B cell (primary cell): ENCODE measurements around the gene UPB1. TPM values are rescaled to one million over a fixed set of nuclear protein-coding genes. Genes with fewer than 3 reads are reported as not detected.
"Not testable (repeated sequence)": the region's sequence is repeated elsewhere in the genome, so short reads cannot be mapped to it uniquely, and the experiment has no call there.

ENCODE experiments used
- ATAC-seq: fragments of 200-7000 bp; cut with Tn5 transposase; one replicate; pipeline ENCODE4 v1.10.0; 2021; ENCODE audit warnings: low read depth, mild to moderate bottlenecking, moderate number of reproducible peaks, moderate library complexity
- CTCF ChIA-PET: fragments of 350-600 bp; sonication (Branson Sonifier 250); formaldehyde crosslinking; loops from one replicate; lab custom pipeline; 2021; ENCODE audit warnings: antibody characterized with exemption, inconsistent platforms; lab: Charles Lee
- POLR2A ChIA-PET: fragments of 350-600 bp; sonication (Branson Sonifier 250); formaldehyde crosslinking; loops from one replicate; lab custom pipeline; 2021; ENCODE audit warnings: antibody characterized with exemption; lab: Charles Lee
- DNase-seq: peaks from one replicate; pipeline ENCODE4 v3.0.0; 2013
- H2AFZ ChIP-seq: 2 replicates; pipeline ENCODE4 v1.6.1; 2012; ENCODE audit warnings: mild to moderate bottlenecking, low read depth, low read length; ENCODE audit not compliant: insufficient read depth, poor library complexity, severe bottlenecking
- H3K27ac ChIP-seq, 2 donors: 1 replicate in 1 of 2; 2 replicates in 1 of 2; pipeline ENCODE4 v1.5.1; 2012 to 2013; ENCODE audit warnings: low read length in 2 of 2, mild to moderate bottlenecking in 2 of 2, moderate library complexity in 1 of 2
- H3K27me3 ChIP-seq, 4 experiments: fragments of 200-600 bp in 1 of 4; sonication (generic) in 1 of 4; replicated peaks in 1 of 4; 1 replicate in 2 of 4; 2 replicates in 2 of 4; pipeline versions ENCODE4 v1.6.1 to v1.7.0; 2013 to 2016; ENCODE audit warnings: low read length in 3 of 4, mild to moderate bottlenecking in 2 of 4, mixed read lengths in 1 of 4, moderate library complexity in 1 of 4; ENCODE audit not compliant: insufficient read depth in 4 of 4, control insufficient read depth in 3 of 4; ENCODE audit errors: control extremely low read depth in 1 of 4
- H3K36me3 ChIP-seq, 2 experiments: replicated peaks in 1 of 2; 1 replicate in 1 of 2; 2 replicates in 1 of 2; pipeline versions ENCODE4 v1.6.1 to v1.7.1; 2013; ENCODE audit warnings: low read length in 1 of 2; ENCODE audit not compliant: insufficient read depth in 2 of 2, control insufficient read depth in 1 of 2; ENCODE audit errors: control extremely low read depth in 1 of 2, extremely low read depth in 1 of 2
- H3K4me1 ChIP-seq, 2 donors: fragments of 200-600 bp in 1 of 2; sonication (generic) in 1 of 2; 1 replicate in 1 of 2; 2 replicates in 1 of 2; pipeline versions ENCODE4 v1.5.1 to v1.6.1; 2013 to 2017; ENCODE audit warnings: low read length in 2 of 2; ENCODE audit not compliant: control insufficient read depth in 2 of 2, insufficient read depth in 2 of 2
- H3K4me2 ChIP-seq: replicated peaks from 2 replicates; pipeline ENCODE3; 2012; ENCODE audit warnings: mild to moderate bottlenecking, low read depth, low read length; ENCODE audit not compliant: poor library complexity, severe bottlenecking
- H3K4me3 ChIP-seq, 5 experiments: fragments of 200-600 bp in 1 of 5; sonication (generic) in 1 of 5; 1 replicate in 3 of 5; 2 replicates in 2 of 5; pipeline versions ENCODE4 v1.5.1 to v1.7.0; 2011 to 2016; ENCODE audit warnings: low read length in 4 of 5, mild to moderate bottlenecking in 4 of 5, low read depth in 2 of 5, control low read depth in 1 of 5, moderate library complexity in 1 of 5; ENCODE audit not compliant: insufficient read depth in 1 of 5; ENCODE audit errors: control extremely low read depth in 1 of 5, extremely low read depth in 1 of 5
- H3K79me2 ChIP-seq: fragments of 200-600 bp; sonication (generic); one replicate; pipeline ENCODE4 v1.6.0; 2016; ENCODE audit warnings: low read length; ENCODE audit not compliant: control insufficient read depth, insufficient read depth
- H3K9ac ChIP-seq: fragments of 200-600 bp; sonication (generic); 2 replicates; pipeline ENCODE4 v1.6.1; 2017; ENCODE audit warnings: mild to moderate bottlenecking, low read length, moderate library complexity
- H3K9me3 ChIP-seq, 3 donors: one replicate each; pipeline versions ENCODE4 v1.6.1 to v1.7.1; 2013; ENCODE audit warnings: low read length in 2 of 3; ENCODE audit not compliant: control insufficient read depth in 2 of 3, insufficient read depth in 1 of 3; ENCODE audit errors: control extremely low read depth in 1 of 3
- H4K20me1 ChIP-seq: 2 replicates; pipeline ENCODE4 v1.6.0; 2012; ENCODE audit warnings: mild to moderate bottlenecking, low read length; ENCODE audit not compliant: insufficient read depth, control insufficient read depth, poor library complexity, severe bottlenecking
- H3K27ac Mint-ChIP-seq: one replicate; pipeline ENCODE4 v1.8.0; 2021; ENCODE audit warnings: mixed read lengths
- H3K27me3 Mint-ChIP-seq: one replicate; pipeline ENCODE4 v1.8.0; 2021; ENCODE audit warnings: mixed read lengths
- H3K4me1 Mint-ChIP-seq: one replicate; pipeline ENCODE4 v1.8.0; 2021; ENCODE audit warnings: mixed read lengths
- H3K4me3 Mint-ChIP-seq: one replicate; pipeline ENCODE4 v1.8.0; 2021; ENCODE audit warnings: mixed read lengths
- H3K9me3 Mint-ChIP-seq: one replicate; pipeline ENCODE4 v1.8.0; 2022; ENCODE audit warnings: mixed read lengths; ENCODE audit not compliant: insufficient read depth
- EZH2 ChIP-seq: IDR thresholded peaks from 2 replicates; pipeline ENCODE4 v1.6.1; 2012; ENCODE audit warnings: borderline replicate concordance, low read depth, mild to moderate bottlenecking, moderate library complexity, low read length; ENCODE audit not compliant: insufficient read depth, poor library complexity, severe bottlenecking
- WGBS: methylation state at CpG from one replicate; pipeline ENCODE4 v1.1.5; 2013; ENCODE audit warnings: missing lambda C conversion rate; ENCODE audit not compliant: insufficient coverage; 5-methylcytosine and 5-hydroxymethylcytosine counted together
- intact Hi-C: fragments of 100-400 bp; cut with micrococcal nuclease; formaldehyde crosslinking; loops from one replicate; pipeline ENCODE4 v1.10.0; 2022
- polyA plus RNA-seq: library from polyadenylated mRNA; depleted of rRNA; stranded (reverse); fragments of >200 nt; gene quantifications from 2 replicates; pipeline ENCODE4 v1.2.3, GENCODE V29; 2012
- total RNA-seq, 2 donors: library from RNA; stranded (reverse); fragments of 120-200 nt in 1 of 2; gene quantifications; 1 replicate in 1 of 2; 2 replicates in 1 of 2; pipeline versions ENCODE4 v1.2.3 to v1.2.4, GENCODE V29; 2013 to 2022
- TF ChIP-seq, protein P1 (sequence below): fragments of 200-600 bp; IDR thresholded peaks from one replicate; pipeline ENCODE4 v1.8.0; 2022; ENCODE audit warnings: antibody characterized with exemption, mild to moderate bottlenecking

Gene UPB1
- total and polyA plus RNA-seq, 2 donors (not counting 1 experiment from before 2014, with no cell fraction given) = 1.2 to 4.0 TPM

DNA sequence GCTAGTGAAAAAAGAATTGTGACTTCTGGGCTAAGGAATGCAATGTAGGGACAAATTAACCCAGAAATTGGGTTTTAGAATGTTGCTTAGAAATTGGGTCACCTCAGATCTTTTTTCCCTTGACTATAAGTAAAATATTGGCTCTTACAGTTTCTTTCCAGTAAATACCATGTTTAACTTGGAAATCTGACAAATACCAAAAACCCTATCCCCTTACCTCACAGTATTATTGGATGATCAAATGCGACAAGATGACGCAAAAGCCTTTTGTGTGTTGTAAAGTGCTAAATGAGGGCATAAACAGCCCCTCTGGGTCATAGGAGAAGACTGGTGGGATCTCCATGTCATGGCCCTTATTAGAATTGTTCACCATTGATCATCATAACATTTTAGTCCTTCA is 6.1 kb upstream of the UPB1 start:
- no peak overlapping the region for H3K27ac Mint-ChIP-seq
- H3K4me1 ChIP-seq = peaks cover 0 to under 1% of the 10 kb centered on the region in 2 donors
- ChIA-PET POLR2A (no interaction called here), CTCF (interaction anchor here (5.7 kb wide), 1 partner anchor 67 kb away, joined by 67 read pairs; no protein-coding TSS in a partner anchor)
- DNase-seq (no peak), ATAC-seq (no peak)
- no CpG with 5 or more reads among the region's 2 CpGs for WGBS
- H3K9me3 ChIP-seq = no peaks in the 10 kb centered on the region
- intact Hi-C loops = loop anchor here (5.0 kb wide), 1 partner anchor 38 kb away; no protein-coding TSS in a partner anchor
- H4K20me1 ChIP-seq = no peaks in the 10 kb centered on the region
- no peak overlapping the region for H3K9ac ChIP-seq
- no peak overlapping the region for H3K4me3 Mint-ChIP-seq
- no peak for TF ChIP-seq EZH2
- TF ChIP-seq, protein P1, sequence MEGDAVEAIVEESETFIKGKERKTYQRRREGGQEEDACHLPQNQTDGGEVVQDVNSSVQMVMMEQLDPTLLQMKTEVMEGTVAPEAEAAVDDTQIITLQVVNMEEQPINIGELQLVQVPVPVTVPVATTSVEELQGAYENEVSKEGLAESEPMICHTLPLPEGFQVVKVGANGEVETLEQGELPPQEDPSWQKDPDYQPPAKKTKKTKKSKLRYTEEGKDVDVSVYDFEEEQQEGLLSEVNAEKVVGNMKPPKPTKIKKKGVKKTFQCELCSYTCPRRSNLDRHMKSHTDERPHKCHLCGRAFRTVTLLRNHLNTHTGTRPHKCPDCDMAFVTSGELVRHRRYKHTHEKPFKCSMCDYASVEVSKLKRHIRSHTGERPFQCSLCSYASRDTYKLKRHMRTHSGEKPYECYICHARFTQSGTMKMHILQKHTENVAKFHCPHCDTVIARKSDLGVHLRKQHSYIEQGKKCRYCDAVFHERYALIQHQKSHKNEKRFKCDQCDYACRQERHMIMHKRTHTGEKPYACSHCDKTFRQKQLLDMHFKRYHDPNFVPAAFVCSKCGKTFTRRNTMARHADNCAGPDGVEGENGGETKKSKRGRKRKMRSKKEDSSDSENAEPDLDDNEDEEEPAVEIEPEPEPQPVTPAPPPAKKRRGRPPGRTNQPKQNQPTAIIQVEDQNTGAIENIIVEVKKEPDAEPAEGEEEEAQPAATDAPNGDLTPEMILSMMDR = no peak
- H3K4me3 ChIP-seq = no peak overlapping the region
- no peak overlapping the region for H3K27ac ChIP-seq
- no peak overlapping the region for H2AFZ ChIP-seq
- H3K4me2 ChIP-seq = no peak overlapping the region
- H3K9me3 Mint-ChIP-seq = no peaks in the 10 kb centered on the region
- peaks cover 0 to 7% (median 6%) of the 10 kb centered on the region in 4 experiments for H3K27me3 ChIP-seq
- H3K79me2 ChIP-seq = no peaks in the 10 kb centered on the region
- peaks cover 10% of the 10 kb centered on the region for H3K4me1 Mint-ChIP-seq
- no peaks in the 10 kb centered on the region for H3K36me3 ChIP-seq
- peaks cover 17% of the 10 kb centered on the region for H3K27me3 Mint-ChIP-seq

DNA sequence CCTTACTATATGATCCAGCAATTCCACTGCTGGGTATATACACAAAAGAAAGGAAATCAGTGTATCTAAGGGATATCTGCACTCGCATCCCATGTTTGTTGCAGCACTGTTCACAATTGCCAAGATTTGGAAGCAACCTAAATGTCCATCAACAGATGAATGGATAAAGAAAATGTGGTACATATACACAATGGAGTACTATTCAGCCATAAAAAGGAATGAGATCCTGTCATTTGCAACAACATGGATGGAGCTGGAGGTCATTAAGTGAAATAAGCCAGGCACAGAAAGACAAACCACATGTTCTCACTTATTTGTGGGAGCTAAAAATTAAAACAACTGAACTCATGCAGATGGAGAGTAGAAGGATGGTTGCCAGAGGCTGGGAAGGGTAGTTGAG is 5.7 kb upstream of the UPB1 start:
- CTCF ChIA-PET = interaction anchor here (5.7 kb wide), 1 partner anchor 67 kb away, joined by 67 read pairs; no protein-coding TSS in a partner anchor
- H3K9ac ChIP-seq, H3K4me2 ChIP-seq, POLR2A ChIA-PET, ATAC-seq, H3K4me3 ChIP-seq, H3K9me3 Mint-ChIP-seq, H3K4me3 Mint-ChIP-seq, H3K36me3 ChIP-seq, H3K79me2 ChIP-seq, H3K4me1 Mint-ChIP-seq, H4K20me1 ChIP-seq, H3K27ac ChIP-seq, DNase-seq, H3K4me1 ChIP-seq, H3K27ac Mint-ChIP-seq, H2AFZ ChIP-seq, H3K9me3 ChIP-seq: not testable (repeated sequence)
- H3K27me3 ChIP-seq = peaks cover 0 to 11% (median 10%) of the 10 kb centered on the region in 4 experiments
- intact Hi-C loops = loop anchor here (5.0 kb wide), 1 partner anchor 38 kb away; no protein-coding TSS in a partner anchor
- peaks cover 19% of the 10 kb centered on the region for H3K27me3 Mint-ChIP-seq
- no CpG with 5 or more reads among the region's 1 CpG for WGBS
